HG02678 (cell line): Measurements from ENCODE around the gene MRS2.
"Not testable (repeated sequence)": the region's sequence is repeated elsewhere in the genome, so short reads cannot be mapped to it uniquely, and the experiment has no call there.

Experiments
- ATAC-seq: cut with Tn5 transposase; IDR thresholded peaks from one replicate; pipeline ENCODE4 v1.9.1; 2021; ENCODE audit warnings: mild to moderate bottlenecking, moderate library complexity; ENCODE audit not compliant: unreplicated experiment

The MRS2 gene, protein sequence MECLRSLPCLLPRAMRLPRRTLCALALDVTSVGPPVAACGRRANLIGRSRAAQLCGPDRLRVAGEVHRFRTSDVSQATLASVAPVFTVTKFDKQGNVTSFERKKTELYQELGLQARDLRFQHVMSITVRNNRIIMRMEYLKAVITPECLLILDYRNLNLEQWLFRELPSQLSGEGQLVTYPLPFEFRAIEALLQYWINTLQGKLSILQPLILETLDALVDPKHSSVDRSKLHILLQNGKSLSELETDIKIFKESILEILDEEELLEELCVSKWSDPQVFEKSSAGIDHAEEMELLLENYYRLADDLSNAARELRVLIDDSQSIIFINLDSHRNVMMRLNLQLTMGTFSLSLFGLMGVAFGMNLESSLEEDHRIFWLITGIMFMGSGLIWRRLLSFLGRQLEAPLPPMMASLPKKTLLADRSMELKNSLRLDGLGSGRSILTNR

DNA sequence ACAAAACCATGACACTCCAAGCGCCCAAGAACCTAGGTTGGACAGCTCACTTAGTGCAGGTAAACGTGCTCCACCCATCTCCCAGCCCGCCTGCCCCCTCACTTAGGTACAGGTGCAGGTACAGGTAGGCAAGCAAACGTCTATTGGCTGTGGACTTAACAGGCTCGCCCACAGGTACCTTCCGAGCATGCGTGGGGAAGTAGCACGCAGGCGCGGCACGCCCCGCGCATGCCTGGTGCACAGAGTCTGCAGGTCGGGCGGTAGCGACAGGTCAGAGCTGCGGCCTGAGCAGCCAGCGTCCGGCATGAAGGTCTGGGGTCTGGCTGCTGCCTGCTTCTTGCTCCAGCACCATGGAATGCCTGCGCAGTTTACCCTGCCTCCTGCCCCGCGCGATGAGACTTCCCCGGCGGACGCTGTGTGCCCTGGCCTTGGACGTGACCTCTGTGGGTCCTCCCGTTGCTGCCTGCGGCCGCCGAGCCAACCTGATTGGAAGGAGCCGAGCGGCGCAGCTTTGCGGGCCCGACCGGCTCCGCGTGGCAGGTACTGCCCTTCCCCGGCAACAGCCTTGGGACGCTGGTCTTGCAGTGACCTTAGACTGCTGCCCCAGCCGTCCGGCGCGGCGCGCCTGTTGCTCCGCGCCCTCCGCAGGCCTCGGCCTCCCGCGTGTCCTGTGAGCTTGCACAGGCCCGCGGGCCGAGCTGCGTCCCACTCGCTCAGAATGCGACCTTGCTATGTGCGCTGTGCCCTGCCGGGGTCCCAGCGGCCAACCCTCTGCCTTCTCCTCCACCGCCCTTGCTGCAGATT lies at the start of gene MRS2:
MRS2 (plus strand) TSS at position 240 of the 804 bp plus-strand sequence; CDS start at position 351, 111 bp downstream.
- ATAC-seq, result peak; percentile 97

DNA sequence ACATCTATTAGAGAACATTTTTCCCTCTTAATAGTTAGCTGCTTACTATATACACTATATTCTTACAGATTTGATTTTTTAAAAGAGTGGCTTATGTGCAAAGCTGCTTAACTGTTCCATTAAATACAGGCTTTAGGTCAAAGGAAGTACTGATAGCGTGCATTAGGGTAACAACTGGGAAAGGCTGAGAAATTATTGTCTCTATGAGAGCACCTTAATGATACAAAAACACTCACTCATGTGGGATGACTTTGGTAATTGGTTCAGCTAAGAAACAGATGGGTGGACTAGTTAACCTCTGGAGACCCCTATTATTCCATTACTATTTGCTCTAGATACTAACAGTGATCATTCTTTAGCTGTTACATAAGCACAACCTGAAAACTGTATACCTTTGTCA lies 48.9 kb upstream of the MRS2 start:
- ATAC-seq, result no peak

DNA sequence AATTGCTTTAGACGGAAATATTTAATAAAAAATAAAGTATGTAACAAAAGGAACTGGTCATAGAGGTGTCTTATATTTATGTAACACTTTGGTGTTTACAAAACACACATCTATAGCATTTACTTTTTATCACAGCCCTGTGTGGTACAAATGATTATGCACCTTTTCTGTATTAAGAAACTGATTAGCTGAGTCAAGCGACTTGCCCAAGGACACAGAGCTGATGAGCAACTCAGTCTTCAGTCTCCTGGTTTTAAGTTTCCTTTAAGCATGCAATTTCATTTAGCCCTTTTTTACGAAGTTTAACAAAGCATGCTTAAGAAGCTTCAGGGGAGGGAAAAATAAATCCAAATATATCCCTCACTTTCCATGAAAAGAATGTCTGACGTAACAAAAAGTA lies 47.3 kb upstream of the MRS2 start:
- no peak for ATAC-seq

DNA sequence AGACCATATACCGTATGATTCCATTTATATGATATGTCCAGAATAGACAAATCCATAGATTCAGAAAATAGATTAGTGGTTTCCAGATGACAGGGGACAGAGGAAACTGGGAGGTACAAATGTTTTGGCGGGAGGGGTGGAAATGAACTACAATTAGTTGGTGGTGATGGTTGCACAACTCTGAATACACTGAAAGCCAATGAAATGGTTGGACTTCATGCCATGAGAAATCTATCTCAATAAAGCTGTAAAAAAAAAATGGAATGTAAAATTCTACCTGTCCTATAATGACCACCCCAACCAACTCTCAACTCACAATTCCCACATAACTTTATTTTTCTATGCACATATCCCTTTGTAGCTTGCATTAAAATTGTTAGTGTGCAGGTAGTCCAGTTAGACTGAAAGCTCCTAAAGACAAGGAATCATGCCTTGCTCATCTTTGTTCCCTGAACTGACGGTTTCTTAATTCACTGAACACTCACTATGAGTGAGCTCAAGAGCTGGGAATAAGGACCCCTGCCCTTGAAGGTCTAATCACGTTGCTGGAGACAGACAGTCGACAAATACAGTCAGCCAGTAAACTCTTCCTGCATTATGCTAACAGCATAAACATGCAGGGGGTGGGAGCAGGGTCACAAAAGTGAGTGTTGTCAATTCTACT lies 46.3 kb upstream of the MRS2 start:
- no peak for ATAC-seq

DNA sequence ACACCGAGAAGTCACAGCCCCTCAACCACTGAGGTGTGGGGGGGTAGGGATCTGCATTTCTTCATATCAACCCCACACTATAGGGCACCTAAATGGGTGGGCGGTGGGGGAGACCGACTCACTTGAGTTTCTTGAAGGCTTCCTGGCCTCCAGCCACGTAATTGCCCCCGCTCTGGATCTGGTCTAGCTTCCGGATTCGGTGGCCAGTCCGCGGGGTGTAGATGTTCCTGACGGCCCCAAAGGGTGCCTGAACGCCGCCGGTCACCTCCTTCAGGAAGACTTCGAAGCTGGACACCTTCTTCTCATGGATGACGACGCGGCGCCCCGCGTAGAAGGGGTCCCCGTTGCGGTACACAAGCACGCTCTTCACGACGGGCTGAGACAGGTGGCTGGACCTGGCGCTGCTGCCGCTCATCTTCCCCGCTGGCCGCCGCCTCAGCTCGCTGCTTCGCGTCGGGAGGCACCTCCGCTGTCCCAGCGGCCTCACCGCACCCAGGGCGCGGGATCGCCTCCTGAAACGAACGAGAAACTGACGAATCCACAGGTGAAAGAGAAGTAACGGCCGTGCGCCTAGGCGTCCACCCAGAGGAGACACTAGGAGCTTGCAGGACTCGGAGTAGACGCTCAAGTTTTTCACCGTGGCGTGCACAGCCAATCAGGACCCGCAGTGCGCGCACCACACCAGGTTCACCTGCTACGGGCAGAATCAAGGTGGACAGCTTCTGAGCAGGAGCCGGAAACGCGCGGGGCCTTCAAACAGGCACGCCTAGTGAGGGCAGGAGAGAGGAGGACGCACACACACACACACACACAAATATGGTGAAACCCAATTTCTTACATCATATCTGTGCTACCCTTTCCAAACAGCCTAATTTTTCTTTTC lies 45.2 kb upstream of the MRS2 start, which contains the start of gene DCDC2:
DCDC2 (minus strand) TSS at position 724 of the 883 bp plus-strand sequence; CDS start at position 415, 309 bp downstream.
- ATAC-seq, result no peak

DNA sequence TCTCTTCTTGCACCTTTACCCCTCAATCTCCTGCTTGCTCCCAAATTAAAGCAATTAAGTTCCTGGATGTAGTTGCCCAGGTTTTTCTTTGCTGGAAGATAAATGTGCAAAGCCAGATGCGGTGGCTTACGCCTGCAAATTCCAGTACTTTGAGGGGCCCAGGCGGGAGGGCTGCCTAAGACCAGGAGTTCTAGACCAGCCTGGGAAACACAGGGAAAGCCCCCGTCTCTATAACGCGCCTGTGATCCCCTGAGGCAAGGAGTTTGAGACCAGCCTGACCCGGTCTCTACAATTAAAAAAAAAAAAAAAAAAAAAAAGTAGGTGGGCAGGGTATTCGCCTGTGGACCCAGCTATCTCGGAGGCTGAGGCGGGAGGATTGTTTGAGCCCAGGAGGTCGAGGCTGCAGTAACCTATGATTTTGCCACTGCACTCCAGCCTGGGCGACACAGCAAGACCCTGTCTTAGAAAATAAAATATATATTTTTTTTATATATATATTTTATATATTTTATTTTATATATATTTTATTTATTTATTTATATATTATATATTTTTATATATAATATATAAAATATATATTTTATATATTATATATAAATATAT lies 44.4 kb upstream of the MRS2 start:
- no peak for ATAC-seq

DNA sequence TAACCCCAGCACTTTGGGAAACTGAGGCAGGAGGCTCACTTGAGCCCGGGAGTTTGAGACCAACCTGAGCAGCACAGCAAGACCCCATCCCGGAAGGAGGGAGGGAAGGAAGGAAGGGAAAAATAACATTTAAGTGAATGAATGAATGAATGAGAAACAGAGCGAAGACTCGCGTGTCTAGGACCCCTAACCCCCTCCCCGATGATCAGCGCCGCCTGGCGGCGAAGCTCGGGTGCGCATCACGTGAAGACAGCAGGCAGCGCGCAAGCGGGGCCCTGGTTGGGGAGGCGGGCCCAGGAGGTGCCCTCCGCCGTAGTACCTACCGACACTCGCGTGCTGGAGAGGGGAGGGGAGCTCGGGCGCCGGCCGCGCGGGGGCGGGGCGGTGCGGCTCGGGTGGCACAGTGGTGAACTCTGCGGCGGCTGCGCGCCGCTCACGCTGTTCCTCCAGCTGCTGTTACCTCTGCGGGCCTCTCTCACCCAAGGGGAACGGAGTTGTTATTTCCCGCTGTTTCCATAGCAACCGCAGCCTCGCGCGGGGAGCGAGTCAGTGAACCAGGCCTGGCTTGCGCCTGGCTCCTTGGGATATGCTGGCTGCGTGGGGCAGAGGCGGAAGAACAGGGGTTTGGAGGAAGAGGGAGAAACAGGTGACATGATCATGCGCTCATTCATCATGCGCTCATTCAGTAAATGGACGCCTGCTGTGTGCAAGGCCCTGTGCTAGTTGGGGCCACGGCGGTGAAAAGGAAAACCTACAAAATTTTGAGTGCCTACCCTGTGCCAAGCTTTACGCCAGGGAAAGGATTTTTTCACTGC lies 42.9 kb upstream of the MRS2 start:
- ATAC-seq, result peak; percentile 84

DNA sequence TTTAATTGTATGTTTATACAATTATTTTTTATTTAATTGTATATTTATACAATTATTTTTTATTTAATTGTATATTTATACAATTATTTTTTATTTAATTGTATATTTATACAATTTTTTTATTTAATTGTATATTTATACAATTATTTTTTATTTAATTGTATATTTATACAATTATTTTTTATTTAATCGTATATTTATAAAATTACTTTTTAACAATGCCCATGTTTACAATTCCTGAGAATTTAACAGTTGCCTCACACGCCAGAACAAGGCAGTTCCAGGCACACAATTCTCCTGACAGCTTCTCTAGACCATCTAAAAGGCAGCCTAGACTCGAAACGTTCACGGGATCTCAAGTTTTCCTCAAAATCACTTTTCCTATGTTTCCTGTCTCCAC lies 40.4 kb upstream of the MRS2 start:
- ATAC-seq, result not testable (repeated sequence)

DNA sequence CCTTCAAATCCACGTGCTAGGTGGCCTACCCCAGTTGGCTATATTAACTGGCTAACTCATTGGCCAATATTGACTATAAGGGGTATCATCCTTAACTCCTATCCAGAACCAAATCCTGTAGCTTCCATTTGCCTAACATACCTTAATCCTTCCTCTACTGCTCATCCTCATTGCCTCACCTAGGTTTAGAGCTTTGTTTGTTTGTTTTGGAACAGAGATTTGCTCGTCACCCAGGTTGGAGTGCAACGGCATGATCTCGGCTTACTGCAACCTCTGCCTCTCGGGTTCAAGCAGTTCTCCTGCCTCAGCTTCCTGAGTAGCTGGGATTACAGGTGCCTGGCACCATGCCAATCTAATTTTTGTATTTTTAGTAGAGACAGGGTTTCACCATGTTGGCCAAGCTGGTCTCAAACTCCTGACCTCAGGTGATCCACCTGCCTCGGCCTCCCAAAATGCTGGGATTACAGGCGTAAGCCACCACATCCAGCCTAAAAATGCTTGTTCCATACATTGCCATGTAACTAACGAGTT lies 37.6 kb upstream of the MRS2 start:
- not testable (repeated sequence) for ATAC-seq

DNA sequence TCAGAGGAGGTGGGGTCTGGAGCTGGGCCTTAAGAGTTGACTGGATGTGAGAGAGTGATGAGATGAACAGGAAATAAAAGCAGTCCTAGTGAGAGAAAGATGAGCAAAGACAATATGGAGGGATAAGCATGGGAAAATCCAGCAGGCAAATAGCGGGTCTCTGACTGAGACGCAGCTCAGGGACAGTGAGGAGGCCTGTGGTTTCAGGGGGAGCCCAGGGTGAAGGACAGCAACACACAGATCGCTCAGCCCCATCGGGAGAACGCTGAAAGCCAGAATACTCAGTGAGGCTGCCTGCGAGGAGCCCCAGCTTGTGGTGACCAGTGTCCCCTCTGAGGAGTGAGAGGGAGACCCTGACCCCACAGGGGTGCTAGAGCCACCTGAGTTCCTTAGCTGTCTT lies 28.1 kb upstream of the MRS2 start:
- no peak for ATAC-seq

DNA sequence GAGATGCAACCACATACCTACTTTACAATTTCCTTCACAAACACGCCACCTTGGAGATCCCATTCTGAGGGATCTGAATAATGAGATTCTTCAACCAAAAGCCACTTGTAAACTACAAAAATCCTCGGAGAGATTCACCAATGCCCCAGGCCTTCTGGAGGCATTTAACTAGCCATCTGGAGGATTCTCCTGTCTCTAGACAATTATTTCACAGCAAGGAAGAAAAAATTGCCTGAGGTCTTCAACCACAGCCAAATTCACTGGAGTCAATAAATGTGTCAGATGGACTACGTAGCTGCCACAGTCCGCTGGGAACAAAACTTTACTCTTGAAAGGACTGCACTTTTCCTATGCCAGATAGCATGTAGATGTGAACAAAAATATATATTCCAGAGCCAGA lies 25.9 kb upstream of the MRS2 start:
- no peak for ATAC-seq

DNA sequence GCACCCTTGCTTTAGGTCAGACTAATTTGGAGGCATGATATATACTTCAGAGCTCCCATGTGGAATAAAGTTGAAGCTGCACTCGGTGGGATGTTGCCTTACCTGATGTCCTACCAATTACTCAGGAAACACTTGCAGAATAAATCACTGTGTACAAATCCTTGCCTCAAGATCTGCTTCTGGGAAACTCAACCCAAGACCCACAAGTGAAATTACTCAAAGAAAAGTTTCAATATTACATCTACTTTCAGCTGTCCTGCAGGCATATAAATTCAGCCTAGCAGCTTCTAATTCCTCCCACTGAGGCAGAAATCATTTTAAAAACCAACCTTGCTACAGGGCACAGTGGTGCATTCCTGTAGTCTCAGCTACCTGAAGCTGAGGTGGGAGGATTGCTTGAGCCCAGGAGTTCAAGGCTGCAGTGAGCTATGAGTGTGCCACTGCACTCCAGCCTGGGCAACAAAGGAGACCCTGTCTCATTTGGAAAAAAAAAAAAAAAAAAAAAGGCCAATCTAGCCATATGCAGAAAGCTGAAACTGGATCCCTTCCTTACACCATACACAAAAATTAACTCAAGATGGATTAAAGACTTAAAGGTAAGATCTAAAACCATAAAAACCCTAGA lies 24.2 kb upstream of the MRS2 start:
- ATAC-seq, result peak; percentile 62

DNA sequence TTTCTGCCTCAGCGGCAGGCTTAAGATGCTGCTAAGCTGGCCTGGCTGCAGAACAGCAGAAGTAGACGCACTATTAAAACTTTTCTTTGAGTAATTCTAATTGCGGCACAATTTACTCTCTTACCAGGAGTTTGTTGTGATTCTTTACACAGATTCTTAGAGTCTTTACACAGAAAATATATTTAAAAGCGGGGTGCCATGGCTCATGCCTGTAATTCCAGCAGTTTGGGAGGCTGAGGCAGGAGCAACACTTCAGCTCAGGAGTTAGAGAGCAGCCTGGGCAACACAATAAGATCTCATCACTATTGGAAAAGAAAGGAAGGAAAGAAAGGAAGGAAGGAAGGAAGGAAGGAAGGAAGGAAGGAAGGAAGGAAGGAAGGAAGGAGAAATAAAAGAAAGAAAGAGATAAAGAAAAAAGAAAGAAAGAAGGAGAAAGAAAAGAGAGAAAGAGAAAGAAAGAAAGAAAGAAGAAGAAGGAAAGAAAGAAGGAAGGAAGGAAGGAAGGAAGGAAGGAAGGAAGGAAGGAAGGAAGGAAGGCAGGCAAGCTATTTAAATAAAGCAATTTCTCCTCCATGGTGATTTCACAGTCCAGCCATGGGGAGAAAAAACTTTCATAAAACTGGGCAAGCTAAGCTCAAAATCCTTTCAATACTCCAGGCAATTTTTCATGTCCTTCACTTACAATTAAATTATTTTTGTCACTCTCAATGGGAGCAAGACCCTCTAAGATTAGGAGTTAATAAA lies 21.1 kb upstream of the MRS2 start:
- no peak for ATAC-seq

DNA sequence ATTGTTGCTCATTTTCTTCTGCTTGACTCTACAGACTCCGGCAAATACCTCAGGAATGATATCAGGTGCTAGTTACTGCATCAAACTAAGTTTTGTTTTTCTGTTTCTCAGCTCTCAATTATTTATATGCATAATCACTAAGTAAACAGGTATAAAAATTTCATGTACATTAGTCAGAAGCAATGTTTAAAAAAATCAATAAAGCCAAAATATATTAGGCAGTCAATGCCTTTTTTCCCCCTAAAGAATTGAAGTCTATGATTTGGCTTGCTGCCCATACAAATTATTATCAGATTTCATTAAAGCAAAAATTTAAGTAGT lies 20.6 kb upstream of the MRS2 start:
- ATAC-seq, result no peak

DNA sequence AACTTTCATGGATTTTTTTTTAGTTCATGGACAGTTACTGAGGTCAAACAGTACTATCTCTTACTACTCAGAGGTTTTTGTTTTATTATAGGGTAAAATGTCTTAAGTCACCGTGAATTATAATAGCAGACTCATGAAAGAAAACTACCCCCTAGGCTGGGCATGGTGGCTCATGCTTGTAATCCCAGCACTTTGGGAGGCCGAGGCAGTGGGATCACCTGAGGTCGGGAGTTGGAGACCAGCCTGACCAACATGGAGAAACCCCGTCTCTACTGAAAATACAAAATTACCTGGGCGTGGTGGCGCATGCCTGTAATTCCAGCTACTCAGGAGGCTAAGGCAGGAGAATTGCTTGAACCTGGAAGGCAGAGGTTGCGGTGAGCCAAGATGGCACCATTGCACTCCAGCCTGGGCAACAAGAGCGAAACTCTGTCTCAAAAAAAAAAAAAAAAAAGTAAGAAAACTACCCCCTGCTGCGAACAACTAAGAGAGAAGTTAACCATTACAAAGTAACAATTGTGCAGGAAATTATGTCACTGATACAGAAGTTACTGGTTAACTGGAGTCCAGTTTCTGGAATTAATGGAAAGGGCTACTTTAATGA lies 19.7 kb upstream of the MRS2 start:
- ATAC-seq, result not testable (repeated sequence)

DNA sequence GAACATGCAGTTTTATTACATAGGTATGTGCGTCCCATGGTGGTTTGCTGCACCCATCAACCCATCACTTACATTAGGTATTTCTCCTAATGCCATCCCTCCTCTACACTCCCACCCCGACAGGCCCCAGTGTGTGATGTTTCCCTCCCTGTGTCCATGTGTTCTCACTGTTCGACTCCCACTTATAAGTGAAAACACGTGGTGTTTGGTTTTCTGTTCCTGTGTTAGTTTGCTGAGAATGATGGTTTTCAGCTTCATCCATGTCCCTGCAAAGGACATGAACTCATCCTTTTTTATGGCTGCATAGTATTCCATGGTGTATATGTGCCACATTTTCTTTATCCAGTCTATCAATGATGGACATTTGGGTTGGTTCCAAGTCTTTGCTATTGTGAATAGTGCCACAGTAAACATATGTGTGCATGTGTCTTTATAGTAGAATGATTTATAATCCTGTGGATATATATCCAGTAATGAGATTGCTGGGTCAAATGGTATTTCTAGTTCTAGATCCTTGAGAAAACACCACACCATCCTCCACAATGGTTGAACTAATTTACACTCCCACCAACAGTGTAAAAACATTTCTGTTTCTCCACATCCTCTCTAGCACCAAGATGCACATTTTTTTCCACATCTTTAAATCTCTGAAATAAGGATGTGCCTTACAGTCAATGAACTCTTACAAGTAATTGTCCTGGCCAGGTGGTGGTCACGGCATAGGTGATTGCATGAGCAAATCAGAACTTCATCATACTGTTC lies 18.2 kb upstream of the MRS2 start:
- not testable (repeated sequence) for ATAC-seq
